Upper lobe of left lung (tissue), 6 donors: ENCODE data around the gene SFXN1. TPM values are rescaled to one million over a fixed set of nuclear protein-coding genes. Genes with fewer than 3 reads are reported as not detected.

Source experiments
- ATAC-seq, 2 donors: fragments of 200-7000 bp; cut with Tn5 transposase; one replicate each; pipeline ENCODE4 v1.9.1; 2022; ENCODE audit warnings: mild to moderate bottlenecking in 2 of 2, moderate library complexity in 2 of 2; ENCODE audit not compliant: low FRiP score in 2 of 2
- DNase-seq, 2 donors: peaks; one replicate each; pipeline ENCODE4 v3.0.0-alpha.2; 2019 to 2020
- H3K27ac ChIP-seq, 4 donors: fragments of 200-600 bp; sonication (generic); one replicate each; pipeline ENCODE4 v1.5.1; 2016 to 2019
- H3K27me3 ChIP-seq, 4 donors: fragments of 200-600 bp; sonication (generic); one replicate each; pipeline ENCODE4 v1.5.1; 2017 to 2019
- H3K36me3 ChIP-seq, 4 donors: fragments of 200-600 bp; sonication (generic); one replicate each; pipeline ENCODE4 v1.5.1; 2016 to 2019
- H3K4me1 ChIP-seq, 4 donors: fragments of 200-600 bp; sonication (generic); one replicate each; pipeline ENCODE4 v1.5.1; 2018 to 2019
- H3K4me3 ChIP-seq, 4 donors: fragments of 200-600 bp; sonication (generic); one replicate each; pipeline ENCODE4 v1.5.1; 2017 to 2019; ENCODE audit warnings: mild to moderate bottlenecking in 2 of 4, moderate library complexity in 1 of 4
- H3K9me3 ChIP-seq, 4 donors: fragments of 200-600 bp; sonication (generic); one replicate each; pipeline ENCODE4 v1.5.1; 2018 to 2019
- CTCF ChIP-seq, 6 experiments: fragments of 450-650 bp in 4 of 6; fragments of 200-600 bp in 2 of 6; sonication (generic) in 2 of 6; IDR thresholded peaks; one replicate each; pipeline ENCODE4 v1.5.1; 2016 to 2019; ENCODE audit warnings: antibody characterized with exemption in 6 of 6
- EP300 ChIP-seq, 4 donors: sonication (generic); formaldehyde crosslinking; IDR thresholded peaks; one replicate each; pipeline ENCODE4 v1.5.1; 2017; ENCODE audit warnings: antibody characterized with exemption in 4 of 4, control low read depth in 2 of 4
- POLR2A ChIP-seq, 4 donors: fragments of 450-650 bp; IDR thresholded peaks; one replicate each; pipeline ENCODE4 v1.5.1; 2016 to 2017; ENCODE audit warnings: antibody characterized with exemption in 4 of 4, mild to moderate bottlenecking in 2 of 4
- POLR2AphosphoS5 ChIP-seq, 2 donors: sonication (generic); formaldehyde crosslinking; IDR thresholded peaks; one replicate each; pipeline ENCODE4 v1.5.1; 2017; ENCODE audit warnings: antibody characterized with exemption in 2 of 2
- WGBS, 2 donors: methylation state at CpG; one replicate each; pipeline ENCODE4 v1.1.5; 2017 to 2018; 5-methylcytosine and 5-hydroxymethylcytosine counted together
- total RNA-seq, 6 donors: library from RNA; depleted of rRNA in 4 of 6; stranded (reverse); fragments of >200 nt in 4 of 6; gene quantifications; one replicate each; pipeline versions ENCODE4 v1.1.0 to v1.2.1, GENCODE V29; 2016 to 2021
- donor health status: DM: no; HTN: no; CAD: no; lungs with moderate emphysema.
- donor health status: DM: no; HTN: yes; CAD: no; lungs with severe emphysema.

The SFXN1 gene
- total RNA-seq, 6 donors from 2014 or later: 5.2 to 47.1 (median 18.3) TPM

- TF ChIP-seq CTCF (IDR thresholded peaks at IDR 0.05) (peak in 1 of 6 experiments; percentile 1), POLR2AphosphoS5 (IDR thresholded peaks at IDR 0.05) (no peak), POLR2A (IDR thresholded peaks at IDR 0.05) (no peak), EP300 (IDR thresholded peaks at IDR 0.05) (no peak)
- WGBS, 2 donors: 3 to 12% methylated on average over 3 of the region's 3 CpGs
- ATAC-seq (no peak), DNase-seq (no peak)
- Histone ChIP-seq H3K4me1 (no peaks in the 10 kb centered on the region), H3K9me3 (no peaks in the 10 kb centered on the region), H3K27me3 (no peaks in the 10 kb centered on the region), H3K27ac (no peak overlapping the region), H3K4me3 (no peak overlapping the region), H3K36me3 (no peaks in the 10 kb centered on the region)
These were observed 13.5 kb upstream of the SFXN1 start for GRCh38 chr5:175464942-175465233.

- no peaks in the 10 kb centered on the region for H3K4me1 ChIP-seq
- no peak overlapping the region for H3K27ac ChIP-seq
- no peaks in the 10 kb centered on the region for H3K27me3 ChIP-seq
- DNase-seq: no peak
- no peak for ATAC-seq
- 24 to 38% methylated on average over 3 of the region's 3 CpGs for WGBS, 2 donors
- no peak for TF ChIP-seq EP300 (IDR thresholded peaks at IDR 0.05)
- no peak for TF ChIP-seq CTCF (IDR thresholded peaks at IDR 0.05)
- no peak for TF ChIP-seq POLR2A (IDR thresholded peaks at IDR 0.05)
- no peak for TF ChIP-seq POLR2AphosphoS5 (IDR thresholded peaks at IDR 0.05)
- H3K36me3 ChIP-seq: no peaks in the 10 kb centered on the region
- no peaks in the 10 kb centered on the region for H3K9me3 ChIP-seq
- H3K4me3 ChIP-seq: no peak overlapping the region
These were observed 13.1 kb upstream of the SFXN1 start for GRCh38 chr5:175465282-175465681.

GRCh38 chr5:175466700-175467318 lies 11.6 kb upstream of the SFXN1 start:
- Histone ChIP-seq H3K9me3 (no peaks in the 10 kb centered on the region), H3K27me3 (no peaks in the 10 kb centered on the region), H3K36me3 (no peaks in the 10 kb centered on the region), H3K4me3 (no peak overlapping the region), H3K27ac (no peak overlapping the region), H3K4me1 (no peaks in the 10 kb centered on the region)
- DNase-seq: no peak
- peak in 1 of 2 donors; percentile 86 for ATAC-seq
- WGBS, 2 donors: 60 to 61% methylated on average over 5 of the region's 5 CpGs
- TF ChIP-seq EP300 (IDR thresholded peaks at IDR 0.05): no peak
- no peak for TF ChIP-seq POLR2A (IDR thresholded peaks at IDR 0.05)
- TF ChIP-seq CTCF (IDR thresholded peaks at IDR 0.05): no peak
- no peak for TF ChIP-seq POLR2AphosphoS5 (IDR thresholded peaks at IDR 0.05)

- DNase-seq (no peak), ATAC-seq (no peak)
- 43 to 51% methylated on average over 11 of the region's 11 CpGs for WGBS, 2 donors
- no peaks in the 10 kb centered on the region for H3K36me3 ChIP-seq
- no peaks in the 10 kb centered on the region for H3K9me3 ChIP-seq
- H3K4me3 ChIP-seq: no peak overlapping the region
- no peaks in the 10 kb centered on the region for H3K27me3 ChIP-seq
- H3K27ac ChIP-seq: no peak overlapping the region
- no peaks in the 10 kb centered on the region for H3K4me1 ChIP-seq
- TF ChIP-seq POLR2A (IDR thresholded peaks at IDR 0.05) (no peak), POLR2AphosphoS5 (IDR thresholded peaks at IDR 0.05) (no peak), EP300 (IDR thresholded peaks at IDR 0.05) (no peak), CTCF (IDR thresholded peaks at IDR 0.05) (no peak)
These were observed 10.2 kb upstream of the SFXN1 start for GRCh38 chr5:175467983-175468690.

- no peak for ATAC-seq
These were observed 9.5 kb upstream of the SFXN1 start for GRCh38 chr5:175468892-175469291.

More at GRCh38 chr5:175468892-175469291, 9.5 kb upstream of the SFXN1 start:
- no peak overlapping the region for H3K4me3 ChIP-seq
- no peaks in the 10 kb centered on the region for H3K36me3 ChIP-seq
- H3K9me3 ChIP-seq: no peaks in the 10 kb centered on the region
- H3K4me1 ChIP-seq: no peaks in the 10 kb centered on the region
- DNase-seq: no peak
- 97 to 100% methylated on average over 1 of the region's 1 CpG for WGBS, 2 donors
- TF ChIP-seq POLR2AphosphoS5 (IDR thresholded peaks at IDR 0.05) (no peak), EP300 (IDR thresholded peaks at IDR 0.05) (no peak), POLR2A (IDR thresholded peaks at IDR 0.05) (no peak)
- no peak overlapping the region for H3K27ac ChIP-seq
- H3K27me3 ChIP-seq: no peaks in the 10 kb centered on the region
